ENCODE data around the gene OSM. TPM values are rescaled to one million over a fixed set of nuclear protein-coding genes. Genes with fewer than 3 reads are reported as not detected.

The OSM gene
- not detected in 2 replicates for total RNA-seq (2014; rRNA removed)
- not detected for Bru-seq, nascent RNA
- percentile 28 among the genes with signal in this experiment for BruChase-seq, experiment 1, labeled RNA remaining after a 6-hour chase
- percentile 27 among the genes with signal in this experiment for BruChase-seq, experiment 2, labeled RNA remaining after a 2-hour chase
- long read RNA-seq, result 0 reads

DNA sequence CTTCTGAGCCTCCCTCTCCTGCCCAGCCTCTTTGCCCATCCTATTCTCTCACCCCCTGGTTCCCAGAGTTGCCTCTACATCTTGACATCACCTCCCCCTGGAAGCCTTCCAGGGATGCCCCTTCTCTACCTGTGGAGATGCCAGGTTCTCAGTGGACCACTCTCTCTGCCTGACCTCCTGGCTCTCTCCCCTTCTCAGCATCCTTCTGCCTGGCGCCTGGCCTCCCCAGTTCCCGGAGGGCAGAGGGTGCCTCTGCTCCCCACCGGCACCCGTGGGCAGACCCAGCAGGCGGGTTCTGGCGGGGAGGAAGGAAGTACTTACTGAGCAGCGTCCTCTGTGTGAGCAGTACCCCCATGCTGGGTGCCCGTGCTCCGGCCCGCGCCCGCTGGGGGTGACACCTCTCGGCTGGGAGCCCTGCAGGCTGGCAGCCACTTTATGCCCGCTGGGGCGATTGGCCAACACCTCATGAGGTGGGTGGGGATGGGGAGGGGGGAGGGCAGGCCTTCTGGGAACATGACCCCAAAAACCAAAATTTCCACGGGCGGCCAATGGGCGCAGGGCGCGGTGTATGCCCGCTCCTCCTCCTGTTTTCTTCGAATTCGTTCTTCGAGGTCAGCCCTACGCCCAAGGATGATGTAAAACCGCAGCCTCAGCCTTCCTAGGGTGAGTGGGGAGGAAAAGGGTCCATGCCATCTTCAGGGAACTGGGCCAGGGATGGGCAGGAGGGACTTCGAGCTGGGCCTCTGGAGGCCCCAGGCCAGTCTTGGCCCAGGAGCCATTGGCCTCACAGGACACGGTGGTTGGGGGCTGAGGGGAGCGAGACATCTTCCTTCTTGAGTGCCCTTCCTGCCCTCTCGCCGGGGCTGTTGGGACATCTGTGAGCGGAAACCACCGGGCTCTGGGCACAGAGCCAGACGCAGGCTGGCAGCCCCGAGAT is at the start of gene OSM:
TSS of gene OSM (minus strand) at position 407 of the 937 bp plus-strand sequence. CDS start at position 355, 52 bp downstream.
- intact Hi-C loops (cut with micrococcal nuclease), result no loop called here
- Histone ChIP-seq H2AFZ (ENCODE audit: low read length) (no peak within 1 kb of the TSS), H3K27me3 (ENCODE audit: low read length) (no peaks in the 10 kb centered on the region), H3K9me2 (replicated peaks; ENCODE audit: low read length) (no peaks in the 10 kb centered on the region), H3K4me2 (ENCODE audit: low read length) (no peak within 1 kb of the TSS), H4K20me1 (ENCODE audit: low read length) (no peaks in the 10 kb centered on the region), H3K4me3 (ENCODE audit: low read length) (no peak within 1 kb of the TSS), H3K4me1 (ENCODE audit: insufficient read depth, low read length) (peaks cover 5% of the 10 kb centered on the region; the same call in 1 of the 2 replicates), H3K27ac (ENCODE audit: low read length) (no peak within 1 kb of the TSS), H3F3A (ENCODE audit: low read length, unreplicated experiment) (no peaks in the 10 kb centered on the region), H3K9ac (ENCODE audit: low read length) (no peak within 1 kb of the TSS), H3K9me3 (ENCODE audit: low read length) (no peaks in the 10 kb centered on the region), H3K79me2 (ENCODE audit: low read length) (no peaks in the 10 kb centered on the region), H3K36me3 (ENCODE audit: low read depth, low read length) (no peaks in the 10 kb centered on the region)
- DNase-seq (no peak), ATAC-seq (no peak)
- TF ChIP-seq, protein P1, sequence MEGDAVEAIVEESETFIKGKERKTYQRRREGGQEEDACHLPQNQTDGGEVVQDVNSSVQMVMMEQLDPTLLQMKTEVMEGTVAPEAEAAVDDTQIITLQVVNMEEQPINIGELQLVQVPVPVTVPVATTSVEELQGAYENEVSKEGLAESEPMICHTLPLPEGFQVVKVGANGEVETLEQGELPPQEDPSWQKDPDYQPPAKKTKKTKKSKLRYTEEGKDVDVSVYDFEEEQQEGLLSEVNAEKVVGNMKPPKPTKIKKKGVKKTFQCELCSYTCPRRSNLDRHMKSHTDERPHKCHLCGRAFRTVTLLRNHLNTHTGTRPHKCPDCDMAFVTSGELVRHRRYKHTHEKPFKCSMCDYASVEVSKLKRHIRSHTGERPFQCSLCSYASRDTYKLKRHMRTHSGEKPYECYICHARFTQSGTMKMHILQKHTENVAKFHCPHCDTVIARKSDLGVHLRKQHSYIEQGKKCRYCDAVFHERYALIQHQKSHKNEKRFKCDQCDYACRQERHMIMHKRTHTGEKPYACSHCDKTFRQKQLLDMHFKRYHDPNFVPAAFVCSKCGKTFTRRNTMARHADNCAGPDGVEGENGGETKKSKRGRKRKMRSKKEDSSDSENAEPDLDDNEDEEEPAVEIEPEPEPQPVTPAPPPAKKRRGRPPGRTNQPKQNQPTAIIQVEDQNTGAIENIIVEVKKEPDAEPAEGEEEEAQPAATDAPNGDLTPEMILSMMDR (conservative IDR thresholded peaks at IDR 0.05; ENCODE audit: low read depth, low read length), result no peak
- TF ChIP-seq EZH2 (IDR thresholded peaks at IDR 0.05; ENCODE audit: low read length, unreplicated experiment), result no peak
- no peak for TF ChIP-seq EZH2phosphoT487 (IDR thresholded peaks at IDR 0.05; ENCODE audit: borderline replicate concordance, low read length)
- no TSS peak for BruUV-seq (replicated peaks)
- CTCF ChIA-PET, result no interaction called here
- POLR2A ChIA-PET (ENCODE audit: unreplicated experiment), result no interaction called here

DNA sequence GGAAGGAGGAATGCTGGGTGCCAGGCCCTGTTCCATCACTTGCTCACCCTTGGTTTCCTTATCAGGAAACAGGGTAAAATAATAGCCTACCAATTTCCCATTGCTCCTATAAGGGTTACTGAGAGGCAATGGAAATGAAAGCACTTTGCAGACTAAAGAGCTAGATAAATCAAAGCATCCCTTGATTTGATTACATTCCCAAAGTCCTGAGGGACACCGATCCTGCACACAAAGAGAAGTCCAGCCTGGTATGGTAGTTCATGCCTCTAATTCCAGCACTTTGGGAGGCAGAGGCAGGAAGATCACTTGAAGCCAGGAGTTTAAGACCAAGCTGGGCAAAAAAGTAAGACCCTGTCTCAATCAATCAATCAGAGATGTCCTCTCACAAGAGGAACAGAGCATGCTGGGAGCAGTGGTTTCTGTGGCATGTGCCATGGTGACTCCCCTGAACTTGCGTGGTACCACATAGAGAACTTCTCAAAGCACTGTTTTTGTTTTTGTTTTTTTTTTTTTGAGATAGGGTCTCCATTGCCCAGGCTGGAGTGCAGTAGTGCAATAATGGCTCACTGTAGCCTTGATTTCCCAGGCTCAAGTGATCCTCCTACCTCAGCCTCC is 49.4 kb upstream of the OSM start:
- Histone ChIP-seq H3K9ac (ENCODE audit: low read length) (no peak overlapping the region), H3K4me1 (ENCODE audit: insufficient read depth, low read length) (peaks cover 35% of the 10 kb centered on the region), H3K27ac (ENCODE audit: low read length) (no peak overlapping the region), H3K27me3 (ENCODE audit: low read length) (no peaks in the 10 kb centered on the region), H4K20me1 (ENCODE audit: low read length) (no peaks in the 10 kb centered on the region), H3K4me2 (ENCODE audit: low read length) (no peak overlapping the region), H3K9me3 (ENCODE audit: low read length) (no peaks in the 10 kb centered on the region), H3K9me2 (replicated peaks; ENCODE audit: low read length) (no peaks in the 10 kb centered on the region), H3K4me3 (ENCODE audit: low read length) (no peak overlapping the region), H2AFZ (ENCODE audit: low read length) (no peak overlapping the region), H3K36me3 (ENCODE audit: low read depth, low read length) (no peaks in the 10 kb centered on the region), H3F3A (ENCODE audit: low read length, unreplicated experiment) (no peaks in the 10 kb centered on the region), H3K79me2 (ENCODE audit: low read length) (peaks cover 60% of the 10 kb centered on the region)
- no peak for DNase-seq
- ATAC-seq, result no peak
- BruUV-seq (replicated peaks), result no TSS peak
- TF ChIP-seq EZH2 (IDR thresholded peaks at IDR 0.05; ENCODE audit: low read length, unreplicated experiment), result no peak
- TF ChIP-seq, protein P1 (conservative IDR thresholded peaks at IDR 0.05; ENCODE audit: low read depth, low read length), result no peak
- no peak for TF ChIP-seq EZH2phosphoT487 (IDR thresholded peaks at IDR 0.05; ENCODE audit: borderline replicate concordance, low read length)
- CTCF ChIA-PET, result no interaction called here
- intact Hi-C loops (cut with micrococcal nuclease), result no loop called here
- POLR2A ChIA-PET (ENCODE audit: unreplicated experiment), result no interaction called here
